Lung (tissue), 12 donors: ENCODE results near the gene MAP2. TPM values are rescaled to one million over a fixed set of nuclear protein-coding genes. Genes with fewer than 3 reads are reported as not detected.
A peak's percentile ranks its signal among the peaks of the same experiment; 100 is the strongest.

Experiments used
- ATAC-seq: fragments of 200-7000 bp; cut with Tn5 transposase; one replicate; pipeline ENCODE4 v1.9.1; 2020; ENCODE audit warnings: moderate number of reproducible peaks; ENCODE audit not compliant: insufficient read depth, low FRiP score
- DNase-seq, 3 donors: peaks; one replicate each; pipeline ENCODE4 v3.0.0-alpha.2; 2013 to 2017
- H3K27ac ChIP-seq, 2 donors: one replicate each; pipeline ENCODE4 v1.5.1; 2013; ENCODE audit warnings: mild to moderate bottlenecking in 2 of 2, moderate library complexity in 2 of 2, control low read depth in 1 of 2, inconsistent platforms in 1 of 2, low read depth in 1 of 2, low read length in 1 of 2
- H3K27me3 ChIP-seq, 3 donors: one replicate each; pipeline ENCODE4 v1.5.1; 2013; ENCODE audit warnings: low read length in 2 of 3; ENCODE audit not compliant: control insufficient read depth in 3 of 3, insufficient read depth in 3 of 3
- H3K36me3 ChIP-seq, 4 donors: one replicate each; pipeline ENCODE4 v1.5.1; 2013; ENCODE audit warnings: low read length in 4 of 4, mild to moderate bottlenecking in 1 of 4, moderate library complexity in 1 of 4; ENCODE audit not compliant: control insufficient read depth in 4 of 4, insufficient read depth in 4 of 4
- H3K4me1 ChIP-seq, 5 donors: one replicate each; pipeline ENCODE4 v1.5.1; 2013; ENCODE audit warnings: low read length in 5 of 5, mild to moderate bottlenecking in 2 of 5, moderate library complexity in 1 of 5; ENCODE audit not compliant: control insufficient read depth in 5 of 5, insufficient read depth in 5 of 5
- H3K4me3 ChIP-seq: one replicate; pipeline ENCODE4 v1.5.1; 2013; ENCODE audit warnings: mild to moderate bottlenecking, control low read depth, moderate library complexity
- H3K9ac ChIP-seq, 2 donors: one replicate each; pipeline ENCODE4 v1.5.1; 2013; ENCODE audit warnings: low read length in 2 of 2, control low read depth in 1 of 2; ENCODE audit not compliant: insufficient read depth in 1 of 2
- H3K9me3 ChIP-seq, 4 donors: one replicate each; pipeline ENCODE4 v1.5.1; 2013; ENCODE audit warnings: low read length in 3 of 4, mild to moderate bottlenecking in 1 of 4, moderate library complexity in 1 of 4; ENCODE audit not compliant: control insufficient read depth in 4 of 4, insufficient read depth in 3 of 4
- WGBS, 2 donors: extraction: QIAGEN DNeasy Blood & Tissue Kit; methylation state at CpG; one replicate each; pipeline ENCODE4 v1.1.7; 2013; 5-methylcytosine and 5-hydroxymethylcytosine counted together
- polyA plus RNA-seq, 2 donors: library from polyadenylated mRNA; stranded (reverse); fragments of 200-250 nt; gene quantifications; one replicate each; pipeline ENCODE4 v1.2.1, GENCODE V29; 2013
- total RNA-seq, 2 donors: library from RNA; depleted of rRNA in 1 of 2; stranded (reverse); fragments of >200 nt in 1 of 2; gene quantifications; one replicate each; pipeline ENCODE4 v1.2.1, GENCODE V29; 2014 to 2021
- TF ChIP-seq, protein P1 (sequence below): IDR thresholded peaks from 2 replicates; pipeline ENCODE4 v1.5.1; 2012; ENCODE audit warnings: mild to moderate bottlenecking; ENCODE audit errors: control extremely low read depth, extremely low read depth
- donor health status: control.
- donor health status: control.
- donor health status: Bipolar disorder and iron deficiency.
- donor health status: healthy.
- donor health status: DM: yes; HTN: yes; CAD: no.

The MAP2 gene
- total and polyA plus RNA-seq, 4 donors = 6.5 to 18.7 (median 9.6) TPM

DNA sequence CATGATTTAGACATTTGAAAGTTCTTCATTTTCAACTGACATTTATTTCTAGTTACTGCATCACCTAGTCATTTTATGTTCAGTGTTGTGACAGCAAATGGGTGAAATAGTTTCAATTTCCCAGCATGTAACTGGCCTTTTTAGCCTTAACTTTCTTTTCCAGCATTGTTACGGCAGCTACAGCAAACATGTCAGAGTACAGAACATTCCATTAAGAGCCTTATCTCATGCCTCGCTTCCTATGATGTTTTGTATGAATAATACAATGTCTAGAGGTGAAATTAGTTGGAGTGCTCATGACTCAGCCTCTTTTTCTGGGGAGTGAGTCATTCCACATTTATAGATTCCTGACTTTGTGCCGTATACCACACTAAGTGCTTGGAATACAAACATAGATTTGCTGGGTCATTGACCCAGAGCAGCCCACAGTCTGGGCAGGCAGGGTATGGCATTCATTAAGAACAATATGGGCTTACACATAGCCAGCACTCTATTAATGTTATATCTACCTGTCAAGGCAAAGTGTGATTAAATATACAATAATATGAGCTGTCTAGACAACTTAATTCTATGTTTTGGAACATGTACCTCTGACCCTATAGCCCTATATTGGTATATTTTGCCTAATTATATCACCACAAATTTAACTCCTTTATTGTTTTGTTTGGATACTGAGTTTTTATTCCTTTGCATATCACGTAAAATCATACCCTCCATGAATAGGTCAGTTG is 72.2 kb downstream of the MAP2 start:
- Histone ChIP-seq H3K9me3 (peaks cover 0 to 5% (median 1%) of the 10 kb centered on the region in 4 donors), H3K27me3 (no peaks in the 10 kb centered on the region), H3K9ac (no peak overlapping the region), H3K4me3 (no peak overlapping the region), H3K27ac (peak overlapping the region in 1 of 2 donors; percentile 89), H3K36me3 (no peaks in the 10 kb centered on the region), H3K4me1 (peaks cover 0 to 7% (median 0%) of the 10 kb centered on the region in 5 donors)
- TF ChIP-seq, protein P1, sequence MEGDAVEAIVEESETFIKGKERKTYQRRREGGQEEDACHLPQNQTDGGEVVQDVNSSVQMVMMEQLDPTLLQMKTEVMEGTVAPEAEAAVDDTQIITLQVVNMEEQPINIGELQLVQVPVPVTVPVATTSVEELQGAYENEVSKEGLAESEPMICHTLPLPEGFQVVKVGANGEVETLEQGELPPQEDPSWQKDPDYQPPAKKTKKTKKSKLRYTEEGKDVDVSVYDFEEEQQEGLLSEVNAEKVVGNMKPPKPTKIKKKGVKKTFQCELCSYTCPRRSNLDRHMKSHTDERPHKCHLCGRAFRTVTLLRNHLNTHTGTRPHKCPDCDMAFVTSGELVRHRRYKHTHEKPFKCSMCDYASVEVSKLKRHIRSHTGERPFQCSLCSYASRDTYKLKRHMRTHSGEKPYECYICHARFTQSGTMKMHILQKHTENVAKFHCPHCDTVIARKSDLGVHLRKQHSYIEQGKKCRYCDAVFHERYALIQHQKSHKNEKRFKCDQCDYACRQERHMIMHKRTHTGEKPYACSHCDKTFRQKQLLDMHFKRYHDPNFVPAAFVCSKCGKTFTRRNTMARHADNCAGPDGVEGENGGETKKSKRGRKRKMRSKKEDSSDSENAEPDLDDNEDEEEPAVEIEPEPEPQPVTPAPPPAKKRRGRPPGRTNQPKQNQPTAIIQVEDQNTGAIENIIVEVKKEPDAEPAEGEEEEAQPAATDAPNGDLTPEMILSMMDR = no peak
- DNase-seq (peak; percentile 31 to 71 (median 58)), ATAC-seq (peak; percentile 91)
- 42 to 67% methylated on average over 4 of the region's 4 CpGs for WGBS, 2 donors

DNA sequence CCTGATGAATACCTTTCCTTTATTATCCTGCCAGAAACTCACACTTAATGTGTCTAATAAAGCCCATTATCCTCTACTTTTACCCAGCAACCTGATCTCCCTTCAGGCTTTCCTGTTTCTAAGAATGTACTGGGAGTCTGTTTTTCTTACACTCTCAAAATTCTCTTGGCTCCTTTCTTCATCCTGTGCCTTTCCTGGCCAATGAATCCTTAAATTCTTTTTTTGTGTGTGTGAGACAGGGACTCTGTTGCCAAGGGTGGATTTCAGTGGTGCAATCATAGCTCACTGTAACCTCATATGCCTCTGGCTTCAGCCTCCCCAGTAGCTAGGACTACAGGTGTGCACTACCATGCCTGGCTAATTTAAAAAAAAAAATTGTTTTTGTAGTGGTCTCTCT is 72.7 kb downstream of the MAP2 start:
- peaks cover 0 to 5% (median 1%) of the 10 kb centered on the region in 4 donors for H3K9me3 ChIP-seq
- no peak overlapping the region for H3K9ac ChIP-seq
- TF ChIP-seq, protein P1 = no peak
- peaks cover 0 to 7% (median 0%) of the 10 kb centered on the region in 5 donors for H3K4me1 ChIP-seq
- no peak overlapping the region for H3K4me3 ChIP-seq
- H3K27ac ChIP-seq = peak overlapping the region in 1 of 2 donors; percentile 89
- no peaks in the 10 kb centered on the region for H3K27me3 ChIP-seq
- ATAC-seq (no peak), DNase-seq (no peak)
- H3K36me3 ChIP-seq = no peaks in the 10 kb centered on the region

DNA sequence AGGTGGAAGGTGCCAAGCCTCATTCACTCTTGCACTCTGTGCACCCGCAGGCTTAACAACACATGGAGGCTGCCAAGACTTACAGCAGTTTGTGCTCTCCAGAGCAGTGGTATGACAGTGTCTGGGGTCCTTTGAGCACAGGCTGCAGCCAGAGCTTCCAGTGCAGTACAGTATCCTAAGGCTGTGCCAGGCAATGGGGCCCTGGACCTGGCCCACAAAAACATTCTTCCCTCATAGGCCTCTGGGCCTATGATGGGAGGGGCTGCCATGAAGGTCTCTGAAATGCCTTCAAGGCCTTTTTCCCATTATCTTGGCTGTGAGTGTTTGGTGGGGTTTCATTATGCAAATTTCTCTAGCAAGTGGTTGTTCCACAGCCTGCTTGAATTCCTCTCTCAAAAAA is 74.8 kb downstream of the MAP2 start:
- Histone ChIP-seq H3K27me3 (no peaks in the 10 kb centered on the region), H3K9me3 (peaks cover 0 to 5% (median 1%) of the 10 kb centered on the region in 4 donors), H3K27ac (peak overlapping the region in 1 of 2 donors; percentile 31), H3K4me3 (no peak overlapping the region), H3K36me3 (no peaks in the 10 kb centered on the region), H3K9ac (no peak overlapping the region), H3K4me1 (peaks cover 0 to 7% (median 0%) of the 10 kb centered on the region in 5 donors)
- DNase-seq = no peak
- TF ChIP-seq, protein P1 = no peak
- no peak for ATAC-seq
- WGBS, 2 donors = 99 to 100% methylated on average over 1 of the region's 1 CpG
